GM15510 (cell line): ENCODE measurements around the gene LIFR.

Experiments
- POLR2A ChIP-seq: IDR thresholded peaks from 3 replicates; pipeline ENCODE4 v1.6.1; 2011; ENCODE audit warnings: borderline replicate concordance; ENCODE audit not compliant: insufficient read length; ENCODE audit errors: extremely low read depth

Gene LIFR

GRCh38 chr5:38441453-38442246 lies 114.8 kb downstream of the LIFR start:
- TF ChIP-seq POLR2A = no peak

DNA sequence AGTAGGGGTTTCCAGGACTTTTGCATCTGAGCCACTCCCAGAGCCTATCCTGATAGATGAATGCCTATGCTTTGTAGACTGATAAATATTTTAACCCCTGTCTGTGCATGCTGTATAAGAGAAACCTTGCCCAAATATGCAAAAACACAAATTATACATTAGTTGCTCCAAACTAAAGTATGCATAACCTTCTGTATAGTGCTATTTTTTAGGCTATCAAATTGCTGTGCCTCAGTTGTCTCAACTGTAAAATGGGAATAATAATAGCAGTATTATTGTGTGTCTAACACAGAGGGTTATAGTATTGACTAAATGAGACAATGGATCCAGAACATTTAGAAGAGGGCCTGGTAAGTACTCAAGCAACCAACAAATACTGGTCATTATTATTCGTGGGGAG lies 117.7 kb downstream of the LIFR start:
- TF ChIP-seq POLR2A = no peak

GRCh38 chr5:38434966-38435705 lies 121.3 kb downstream of the LIFR start:
- no peak for TF ChIP-seq POLR2A

- no peak for TF ChIP-seq POLR2A
Observed at GRCh38 chr5:38433160-38433861, 123.1 kb downstream of the LIFR start.

DNA sequence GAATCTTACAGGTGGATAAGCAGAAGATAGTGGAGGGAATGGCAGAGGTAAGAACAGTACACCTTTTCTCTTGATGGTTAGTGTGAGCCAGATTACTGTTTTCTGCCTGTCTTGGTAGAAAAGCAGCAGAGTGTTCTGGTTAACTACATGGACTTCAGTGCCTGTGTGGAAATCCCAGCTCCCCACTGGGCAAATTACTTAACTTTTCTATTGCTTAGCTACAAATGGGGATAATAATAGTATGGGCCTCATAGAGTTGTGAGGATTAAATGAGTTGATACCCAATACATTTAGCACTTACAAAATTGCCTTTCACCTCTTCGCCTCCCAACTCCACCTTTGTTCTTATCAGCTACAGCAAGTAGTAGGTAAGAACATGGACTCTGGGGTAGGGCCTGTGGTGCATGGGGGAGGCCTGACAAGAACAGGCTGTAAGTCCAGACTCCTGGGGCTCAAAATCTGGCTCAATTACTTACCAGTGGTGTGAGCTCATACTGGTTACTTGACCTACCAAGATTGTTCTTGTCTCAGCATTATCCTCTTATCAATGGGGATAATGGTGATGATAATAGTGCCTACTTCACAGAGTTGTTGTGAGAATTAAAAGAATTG lies 125.1 kb downstream of the LIFR start:
- TF ChIP-seq POLR2A = no peak

- no peak for TF ChIP-seq POLR2A
Observed at GRCh38 chr5:38426986-38427950, 129.2 kb downstream of the LIFR start.

DNA sequence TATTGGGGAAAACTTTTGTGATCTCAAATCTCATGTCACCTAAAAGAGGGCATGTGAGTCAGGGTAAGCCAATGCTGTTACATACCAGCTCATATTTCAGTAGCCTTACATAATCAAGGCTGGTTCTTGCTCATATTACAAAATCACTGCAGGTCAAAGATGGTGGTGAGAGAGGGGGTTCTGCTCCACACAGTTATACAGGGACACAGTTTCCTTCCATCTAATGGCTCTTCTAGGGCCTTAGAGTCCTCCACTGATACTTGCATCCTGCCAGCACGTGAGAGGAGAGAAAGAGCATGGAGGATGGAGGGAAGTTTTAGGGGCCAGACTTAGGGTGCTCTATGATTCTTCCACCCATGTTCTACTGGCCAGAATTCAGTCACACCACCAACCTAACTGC lies 130.0 kb downstream of the LIFR start:
- TF ChIP-seq POLR2A = no peak
